ENCODE data around the gene STAM.
A peak's percentile ranks its signal among the peaks of the same experiment; 100 is the strongest.

DNA sequence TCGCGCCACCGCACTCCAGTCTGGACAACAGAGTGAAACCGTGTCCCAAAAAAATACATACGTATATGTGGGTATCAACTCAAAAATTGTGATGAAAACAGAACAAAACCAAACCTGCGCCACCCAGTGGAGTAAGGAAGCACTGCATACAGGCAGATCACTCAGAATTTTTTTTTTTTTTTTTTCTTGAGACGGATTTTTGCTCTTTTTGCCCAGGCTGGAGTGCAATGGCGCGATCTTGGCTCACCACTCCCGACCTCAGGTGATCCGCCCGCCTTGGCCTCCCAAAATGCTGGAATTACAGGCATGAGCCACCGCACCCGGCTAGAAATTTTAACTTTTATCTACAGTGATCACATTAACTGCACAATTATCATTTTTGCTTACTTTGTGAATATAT lies 99.0 kb downstream of the STAM start:
- TF ChIP-seq, protein P1, sequence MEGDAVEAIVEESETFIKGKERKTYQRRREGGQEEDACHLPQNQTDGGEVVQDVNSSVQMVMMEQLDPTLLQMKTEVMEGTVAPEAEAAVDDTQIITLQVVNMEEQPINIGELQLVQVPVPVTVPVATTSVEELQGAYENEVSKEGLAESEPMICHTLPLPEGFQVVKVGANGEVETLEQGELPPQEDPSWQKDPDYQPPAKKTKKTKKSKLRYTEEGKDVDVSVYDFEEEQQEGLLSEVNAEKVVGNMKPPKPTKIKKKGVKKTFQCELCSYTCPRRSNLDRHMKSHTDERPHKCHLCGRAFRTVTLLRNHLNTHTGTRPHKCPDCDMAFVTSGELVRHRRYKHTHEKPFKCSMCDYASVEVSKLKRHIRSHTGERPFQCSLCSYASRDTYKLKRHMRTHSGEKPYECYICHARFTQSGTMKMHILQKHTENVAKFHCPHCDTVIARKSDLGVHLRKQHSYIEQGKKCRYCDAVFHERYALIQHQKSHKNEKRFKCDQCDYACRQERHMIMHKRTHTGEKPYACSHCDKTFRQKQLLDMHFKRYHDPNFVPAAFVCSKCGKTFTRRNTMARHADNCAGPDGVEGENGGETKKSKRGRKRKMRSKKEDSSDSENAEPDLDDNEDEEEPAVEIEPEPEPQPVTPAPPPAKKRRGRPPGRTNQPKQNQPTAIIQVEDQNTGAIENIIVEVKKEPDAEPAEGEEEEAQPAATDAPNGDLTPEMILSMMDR (IDR thresholded peaks at IDR 0.05; ENCODE audit: low read depth, low read length): peak; percentile 58
- no peak for TF ChIP-seq EZH2phosphoT487 (IDR thresholded peaks at IDR 0.05; ENCODE audit: low read depth)

All from OCI-LY3 (cell line).